Liver (tissue), 9 donors: ENCODE measurements around the gene TBC1D14. TPM values are rescaled to one million over a fixed set of nuclear protein-coding genes. Genes with fewer than 3 reads are reported as not detected.

Experiments used
- DNase-seq: peaks from one replicate; pipeline ENCODE4 v3.0.0-alpha.2; 2017; ENCODE audit warnings: low spot score
- H3K27ac ChIP-seq, 2 donors: one replicate each; pipeline ENCODE4 v1.7.0; 2013; ENCODE audit warnings: inconsistent platforms in 2 of 2, low read length in 2 of 2, control low read depth in 1 of 2, low read depth in 1 of 2, mild to moderate bottlenecking in 1 of 2
- H3K27me3 ChIP-seq, 4 donors: one replicate each; pipeline versions ENCODE4 v1.6.1 to v1.7.0; 2013; ENCODE audit warnings: low read length in 3 of 4, inconsistent platforms in 1 of 4, mild to moderate bottlenecking in 1 of 4, moderate library complexity in 1 of 4; ENCODE audit not compliant: control insufficient read depth in 4 of 4, insufficient read depth in 4 of 4
- H3K36me3 ChIP-seq, 4 donors: one replicate each; pipeline versions ENCODE4 v1.6.1 to v1.7.0; 2013; ENCODE audit warnings: low read length in 3 of 4, mild to moderate bottlenecking in 3 of 4, low read depth in 1 of 4, moderate library complexity in 1 of 4; ENCODE audit not compliant: control insufficient read depth in 4 of 4, insufficient read depth in 3 of 4
- H3K4me1 ChIP-seq, 4 donors: one replicate each; pipeline versions ENCODE4 v1.6.1 to v1.7.0; 2013; ENCODE audit warnings: low read length in 3 of 4, mild to moderate bottlenecking in 3 of 4, moderate library complexity in 1 of 4; ENCODE audit not compliant: control insufficient read depth in 4 of 4, insufficient read depth in 4 of 4
- H3K4me3 ChIP-seq, 3 donors: one replicate each; pipeline versions ENCODE4 v1.6.1 to v1.7.0; 2013; ENCODE audit warnings: low read length in 3 of 3, control low read depth in 1 of 3, low read depth in 1 of 3, mild to moderate bottlenecking in 1 of 3
- H3K9ac ChIP-seq, 2 donors: one replicate each; pipeline ENCODE4 v1.7.0; 2013; ENCODE audit warnings: low read length in 2 of 2, mild to moderate bottlenecking in 2 of 2, moderate library complexity in 2 of 2, control low read depth in 1 of 2, low read depth in 1 of 2
- H3K9me3 ChIP-seq, 4 donors: one replicate each; pipeline versions ENCODE4 v1.6.1 to v1.7.0; 2013; ENCODE audit warnings: low read length in 3 of 4; ENCODE audit not compliant: control insufficient read depth in 4 of 4
- CTCF ChIP-seq: fragments of 150-350 bp; IDR thresholded peaks from 2 replicates; pipeline ENCODE4 v1.5.1; 2017; ENCODE audit warnings: improper control_type of control experiment, low read depth, low read length; ENCODE audit not compliant: missing input control
- EGR1 ChIP-seq, 2 donors: IDR thresholded peaks; 2 replicates each; pipeline ENCODE4 v1.6.1; 2016 to 2018; ENCODE audit warnings: antibody characterized with exemption in 2 of 2, low read depth in 2 of 2
- FOXA1 ChIP-seq: IDR thresholded peaks from 2 replicates; pipeline ENCODE4 v1.6.1; 2016; ENCODE audit warnings: antibody characterized with exemption
- FOXA2 ChIP-seq: IDR thresholded peaks from 2 replicates; pipeline ENCODE4 v1.6.1; 2016; ENCODE audit warnings: antibody characterized with exemption
- GABPA ChIP-seq, 2 donors: IDR thresholded peaks in 1 of 2; conservative IDR thresholded peaks in 1 of 2; 2 replicates each; pipeline ENCODE4 v1.6.1; 2016; ENCODE audit warnings: antibody characterized with exemption in 2 of 2, mild to moderate bottlenecking in 1 of 2, moderate library complexity in 1 of 2
- HNF4A ChIP-seq, 2 donors: conservative IDR thresholded peaks; 2 replicates each; pipeline ENCODE4 v1.6.1; 2016; ENCODE audit warnings: antibody characterized with exemption in 2 of 2, mild to moderate bottlenecking in 2 of 2
- HNF4G ChIP-seq: IDR thresholded peaks from 2 replicates; pipeline ENCODE4 v1.6.1; 2016; ENCODE audit warnings: antibody characterized with exemption
- JUND ChIP-seq, 2 donors: IDR thresholded peaks; 2 replicates each; pipeline ENCODE4 v1.6.1; 2016; ENCODE audit warnings: antibody characterized with exemption in 2 of 2
- MAX ChIP-seq: IDR thresholded peaks from 2 replicates; pipeline ENCODE4 v1.6.1; 2016; ENCODE audit warnings: antibody characterized with exemption
- NR2F2 ChIP-seq: IDR thresholded peaks from 2 replicates; pipeline ENCODE4 v1.6.1; 2016; ENCODE audit warnings: antibody characterized with exemption
- RAD21 ChIP-seq, 2 donors: IDR thresholded peaks; 2 replicates each; pipeline ENCODE4 v1.6.1; 2016; ENCODE audit warnings: antibody characterized with exemption in 2 of 2, mild to moderate bottlenecking in 2 of 2
- RXRA ChIP-seq, 2 donors: IDR thresholded peaks; 2 replicates each; pipeline ENCODE4 v1.6.1; 2017 to 2018; ENCODE audit warnings: antibody characterized with exemption in 2 of 2, mild to moderate bottlenecking in 1 of 2
- SP1 ChIP-seq: IDR thresholded peaks from 2 replicates; pipeline ENCODE4 v1.6.1; 2018; ENCODE audit warnings: antibody characterized with exemption, mild to moderate bottlenecking
- TAF1 ChIP-seq: conservative IDR thresholded peaks from 2 replicates; pipeline ENCODE4 v1.6.1; 2016; ENCODE audit warnings: antibody characterized with exemption, mild to moderate bottlenecking
- YY1 ChIP-seq: IDR thresholded peaks from 2 replicates; pipeline ENCODE4 v1.6.1; 2016; ENCODE audit warnings: antibody characterized with exemption, mild to moderate bottlenecking
- ZBTB33 ChIP-seq: IDR thresholded peaks from 2 replicates; pipeline ENCODE4 v1.6.1; 2016; ENCODE audit warnings: antibody characterized with exemption
- WGBS: extraction: QIAGEN DNeasy Blood & Tissue Kit; methylation state at CpG from one replicate; pipeline ENCODE4 v1.1.7; 2013; 5-methylcytosine and 5-hydroxymethylcytosine counted together
- polyA plus RNA-seq, 2 donors: library from polyadenylated mRNA; stranded (reverse) in 1 of 2; unstranded in 1 of 2; fragments of 200-250 nt in 1 of 2; fragments of >200 nt in 1 of 2; fragmentation: Nextera tagmentation in 1 of 2; extraction: Ambion mirVana in 1 of 2; gene quantifications; one replicate each; pipeline versions ENCODE4 v1.2.1 to v1.2.3, GENCODE V29; 2013 to 2015
- total RNA-seq, 2 donors: library from RNA; depleted of rRNA; stranded (reverse); fragments of >200 nt; gene quantifications; one replicate each; pipeline ENCODE4 v1.2.3, GENCODE V29; 2014
- TF ChIP-seq, protein P1 (sequence below): IDR thresholded peaks from 2 replicates; pipeline ENCODE4 v1.6.1; 2016; ENCODE audit warnings: antibody characterized with exemption, mild to moderate bottlenecking
- TF ChIP-seq, protein P2 (sequence below): IDR thresholded peaks from 2 replicates; pipeline ENCODE4 v1.6.1; 2016; ENCODE audit warnings: antibody characterized with exemption
- donor health status: healthy.
- donor health status: healthy.
- donor health status: healthy.
- donor health status: healthy.
- donor health status: healthy.

TBC1D14 gene
- total and polyA plus RNA-seq, 4 donors = 10.0 to 45.2 (median 22.7) TPM

DNA sequence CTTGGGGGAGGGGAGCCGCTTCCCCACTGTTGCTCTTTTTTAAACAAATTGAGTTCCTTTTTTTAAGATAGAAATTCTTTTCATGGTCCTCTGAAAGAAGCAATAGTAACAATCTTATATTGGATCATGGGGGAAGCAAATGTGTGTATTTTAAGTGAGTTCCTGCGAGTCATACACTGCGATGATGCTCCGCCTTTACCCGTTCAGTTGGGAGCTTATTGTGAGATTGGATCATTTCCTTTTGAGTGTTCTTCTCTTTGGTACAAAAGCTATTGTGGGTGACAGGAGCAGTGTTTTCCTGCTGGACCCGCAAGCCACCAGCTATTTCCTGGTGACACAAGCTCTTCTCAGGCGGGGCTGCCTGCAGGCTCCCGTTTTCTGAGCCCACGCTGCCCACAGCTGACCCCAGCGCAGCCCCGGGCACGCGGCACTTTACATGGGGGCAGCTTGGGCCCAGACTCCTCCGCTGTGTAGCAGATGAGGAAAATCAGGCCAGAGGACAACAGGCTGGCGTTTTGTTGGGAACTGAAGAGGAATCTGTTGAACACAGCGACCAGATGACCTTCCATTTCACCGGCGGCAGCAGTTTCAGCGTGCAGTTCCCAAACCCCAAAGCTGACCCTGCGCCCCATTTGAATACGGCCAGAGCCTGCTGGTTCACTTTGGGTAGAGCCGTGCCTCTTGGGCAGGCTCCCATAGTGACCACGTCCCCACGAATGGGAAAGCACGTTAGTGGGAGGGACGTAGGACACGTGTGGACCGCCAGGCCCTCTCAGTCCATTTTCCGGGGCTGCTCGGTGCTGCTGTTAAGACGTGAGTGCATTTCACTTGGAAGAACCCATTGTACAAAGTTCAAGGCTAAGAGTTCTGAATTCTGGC is 145.7 kb downstream of the TBC1D14 start:
- H3K27ac ChIP-seq = no peak overlapping the region
- no peak for TF ChIP-seq RXRA (IDR thresholded peaks at IDR 0.05)
- TF ChIP-seq JUND (IDR thresholded peaks at IDR 0.05) = no peak
- TF ChIP-seq RAD21 (IDR thresholded peaks at IDR 0.05) = no peak
- no peak for TF ChIP-seq FOXA2
- TF ChIP-seq CTCF = no peak
- TF ChIP-seq SP1 = no peak
- no peak for TF ChIP-seq HNF4A (conservative IDR thresholded peaks at IDR 0.05)
- TF ChIP-seq ZBTB33 = no peak
- TF ChIP-seq HNF4G = no peak
- TF ChIP-seq, protein P1, sequence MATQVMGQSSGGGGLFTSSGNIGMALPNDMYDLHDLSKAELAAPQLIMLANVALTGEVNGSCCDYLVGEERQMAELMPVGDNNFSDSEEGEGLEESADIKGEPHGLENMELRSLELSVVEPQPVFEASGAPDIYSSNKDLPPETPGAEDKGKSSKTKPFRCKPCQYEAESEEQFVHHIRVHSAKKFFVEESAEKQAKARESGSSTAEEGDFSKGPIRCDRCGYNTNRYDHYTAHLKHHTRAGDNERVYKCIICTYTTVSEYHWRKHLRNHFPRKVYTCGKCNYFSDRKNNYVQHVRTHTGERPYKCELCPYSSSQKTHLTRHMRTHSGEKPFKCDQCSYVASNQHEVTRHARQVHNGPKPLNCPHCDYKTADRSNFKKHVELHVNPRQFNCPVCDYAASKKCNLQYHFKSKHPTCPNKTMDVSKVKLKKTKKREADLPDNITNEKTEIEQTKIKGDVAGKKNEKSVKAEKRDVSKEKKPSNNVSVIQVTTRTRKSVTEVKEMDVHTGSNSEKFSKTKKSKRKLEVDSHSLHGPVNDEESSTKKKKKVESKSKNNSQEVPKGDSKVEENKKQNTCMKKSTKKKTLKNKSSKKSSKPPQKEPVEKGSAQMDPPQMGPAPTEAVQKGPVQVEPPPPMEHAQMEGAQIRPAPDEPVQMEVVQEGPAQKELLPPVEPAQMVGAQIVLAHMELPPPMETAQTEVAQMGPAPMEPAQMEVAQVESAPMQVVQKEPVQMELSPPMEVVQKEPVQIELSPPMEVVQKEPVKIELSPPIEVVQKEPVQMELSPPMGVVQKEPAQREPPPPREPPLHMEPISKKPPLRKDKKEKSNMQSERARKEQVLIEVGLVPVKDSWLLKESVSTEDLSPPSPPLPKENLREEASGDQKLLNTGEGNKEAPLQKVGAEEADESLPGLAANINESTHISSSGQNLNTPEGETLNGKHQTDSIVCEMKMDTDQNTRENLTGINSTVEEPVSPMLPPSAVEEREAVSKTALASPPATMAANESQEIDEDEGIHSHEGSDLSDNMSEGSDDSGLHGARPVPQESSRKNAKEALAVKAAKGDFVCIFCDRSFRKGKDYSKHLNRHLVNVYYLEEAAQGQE = no peak
- TF ChIP-seq TAF1 = no peak
- TF ChIP-seq EGR1 (IDR thresholded peaks at IDR 0.05; ENCODE audit: low read depth in 2 of 2) = no peak
- no peak for TF ChIP-seq NR2F2
- TF ChIP-seq, protein P2, sequence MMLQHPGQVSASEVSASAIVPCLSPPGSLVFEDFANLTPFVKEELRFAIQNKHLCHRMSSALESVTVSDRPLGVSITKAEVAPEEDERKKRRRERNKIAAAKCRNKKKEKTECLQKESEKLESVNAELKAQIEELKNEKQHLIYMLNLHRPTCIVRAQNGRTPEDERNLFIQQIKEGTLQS = no peak
- TF ChIP-seq GABPA (IDR thresholded peaks at IDR 0.05 in 1 of 2, conservative IDR thresholded peaks at IDR 0.05 in 1 of 2) = no peak
- TF ChIP-seq FOXA1 = no peak
- TF ChIP-seq MAX = no peak
- TF ChIP-seq YY1 = no peak
- no peak overlapping the region for H3K4me3 ChIP-seq
- no peaks in the 10 kb centered on the region for H3K27me3 ChIP-seq
- no peak overlapping the region for H3K9ac ChIP-seq
- no peaks in the 10 kb centered on the region for H3K9me3 ChIP-seq
- peaks cover 5 to 19% (median 12%) of the 10 kb centered on the region in 4 donors for H3K4me1 ChIP-seq
- H3K36me3 ChIP-seq = peaks cover 5 to 38% (median 29%) of the 10 kb centered on the region in 4 donors
- no peak for DNase-seq
- WGBS = 93% methylated on average over 31 of the region's 31 CpGs
